ENCODE results near the gene RPS6KB2.
"Not testable (repeated sequence)": the region's sequence is repeated elsewhere in the genome, so short reads cannot be mapped to it uniquely, and the experiment has no call there.

The RPS6KB2 gene

DNA sequence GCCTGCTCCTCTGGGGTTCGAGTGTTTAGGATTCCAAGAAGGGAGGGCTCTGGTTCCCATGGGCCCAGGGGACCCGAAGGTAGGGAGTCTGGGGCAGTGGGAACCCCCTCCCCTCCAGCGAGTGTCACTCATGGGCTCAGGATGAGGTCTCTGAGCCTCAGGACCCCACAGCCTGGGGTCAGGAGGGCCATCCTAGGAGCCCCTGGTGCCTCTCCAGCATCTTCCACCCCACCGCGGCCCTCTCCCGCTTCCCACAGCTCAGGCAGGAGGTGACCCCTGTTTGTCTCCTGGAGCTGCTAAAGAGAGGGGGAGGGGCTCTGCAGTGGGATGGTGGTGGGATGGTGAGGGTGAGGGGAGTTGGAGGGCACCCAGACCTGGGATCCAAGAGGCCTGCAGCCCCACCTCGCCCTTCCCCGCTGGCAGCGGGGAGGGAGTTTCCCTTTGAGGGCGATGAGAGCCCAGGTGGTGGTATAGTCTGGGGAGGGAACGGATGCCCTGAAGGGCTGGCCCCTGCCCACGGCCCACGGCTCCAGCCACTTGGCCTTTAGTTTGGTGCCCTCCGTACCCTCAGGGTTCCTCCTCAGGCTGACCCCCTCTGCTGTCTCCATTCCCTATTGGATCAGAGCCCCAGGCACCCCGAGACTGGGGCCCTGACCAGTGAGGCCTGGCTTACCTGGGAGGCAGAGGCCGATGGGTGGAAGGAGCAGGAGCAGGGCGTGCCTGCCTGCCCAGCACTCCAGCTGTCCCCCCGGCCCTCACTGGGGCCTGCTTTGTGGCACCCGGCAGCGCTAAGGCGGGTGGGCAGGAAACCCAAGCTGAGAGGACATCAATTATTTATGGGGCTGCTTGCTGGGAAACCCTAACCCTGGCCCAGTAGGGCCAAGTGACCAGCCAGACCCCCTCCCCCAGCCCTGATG lies 25.8 kb downstream of the RPS6KB2 start:
- no peak overlapping the region for H3K4me3 ChIP-seq (ENCODE audit: low read length)
- no peak overlapping the region for H3K27ac ChIP-seq (ENCODE audit: low read depth, low read length)
- H3K4me1 ChIP-seq (ENCODE audit: insufficient read depth, low read length), result no peaks in the 10 kb centered on the region
- no peaks in the 10 kb centered on the region for H3K27me3 ChIP-seq (ENCODE audit: insufficient read depth, low read length)
- 91% methylated on average over 21 of the region's 21 CpGs for WGBS
- H3K36me3 ChIP-seq (ENCODE audit: insufficient read depth, low read length), result no peaks in the 10 kb centered on the region
- H3K9me3 ChIP-seq (ENCODE audit: insufficient read depth, low read depth, low read length), result no peaks in the 10 kb centered on the region
- H3K9ac ChIP-seq (ENCODE audit: low read depth, low read length), result no peak overlapping the region

- no peak within 1 kb of the TSS for H3K27ac ChIP-seq (ENCODE audit: low read depth, low read length)
- H3K9me3 ChIP-seq (ENCODE audit: insufficient read depth, low read depth, low read length), result no peaks in the 10 kb centered on the region
- no peak within 1 kb of the TSS for H3K9ac ChIP-seq (ENCODE audit: low read depth, low read length)
- H3K4me3 ChIP-seq (ENCODE audit: low read length), result no peak within 1 kb of the TSS
- no peaks in the 10 kb centered on the region for H3K4me1 ChIP-seq (ENCODE audit: insufficient read depth, low read length)
- H3K27me3 ChIP-seq (ENCODE audit: insufficient read depth, low read length), result no peaks in the 10 kb centered on the region
- H3K36me3 ChIP-seq (ENCODE audit: insufficient read depth, low read length), result no peaks in the 10 kb centered on the region
- WGBS, result 83% methylated on average over 3 of the region's 3 CpGs
Measured at GRCh38 chr11:67455054-67455453, 26.8 kb downstream of the RPS6KB2 start, which contains the start of gene CABP4. TSS of gene CABP4 (plus strand) at chr11:67455354. CDS start at chr11:67455424, 70 bp downstream.

- 90% methylated on average over 25 of the region's 25 CpGs for WGBS
- Histone ChIP-seq H3K9me3 (ENCODE audit: insufficient read depth, low read depth, low read length) (no peaks in the 10 kb centered on the region), H3K27me3 (ENCODE audit: insufficient read depth, low read length) (no peaks in the 10 kb centered on the region), H3K27ac (ENCODE audit: low read depth, low read length) (no peak overlapping the region), H3K4me1 (ENCODE audit: insufficient read depth, low read length) (no peaks in the 10 kb centered on the region), H3K9ac (ENCODE audit: low read depth, low read length) (no peak overlapping the region), H3K36me3 (ENCODE audit: insufficient read depth, low read length) (no peaks in the 10 kb centered on the region), H3K4me3 (ENCODE audit: low read length) (no peak overlapping the region)
Measured at GRCh38 chr11:67456068-67456705, 27.9 kb downstream of the RPS6KB2 start.

- Histone ChIP-seq H3K4me3 (ENCODE audit: low read length) (no peak overlapping the region), H3K9ac (ENCODE audit: low read depth, low read length) (no peak overlapping the region), H3K27me3 (ENCODE audit: insufficient read depth, low read length) (no peaks in the 10 kb centered on the region), H3K36me3 (ENCODE audit: insufficient read depth, low read length) (no peaks in the 10 kb centered on the region), H3K4me1 (ENCODE audit: insufficient read depth, low read length) (no peaks in the 10 kb centered on the region), H3K9me3 (ENCODE audit: insufficient read depth, low read depth, low read length) (no peaks in the 10 kb centered on the region), H3K27ac (ENCODE audit: low read depth, low read length) (no peak overlapping the region)
- WGBS, result 94% methylated on average over 12 of the region's 12 CpGs
Measured at GRCh38 chr11:67457453-67457852, 29.2 kb downstream of the RPS6KB2 start.

- Histone ChIP-seq H3K4me3 (ENCODE audit: low read length) (no peak overlapping the region), H3K9ac (ENCODE audit: low read depth, low read length) (no peak overlapping the region), H3K36me3 (ENCODE audit: insufficient read depth, low read length) (no peaks in the 10 kb centered on the region), H3K27ac (ENCODE audit: low read depth, low read length) (no peak overlapping the region), H3K4me1 (ENCODE audit: insufficient read depth, low read length) (no peaks in the 10 kb centered on the region), H3K27me3 (ENCODE audit: insufficient read depth, low read length) (no peaks in the 10 kb centered on the region), H3K9me3 (ENCODE audit: insufficient read depth, low read depth, low read length) (no peaks in the 10 kb centered on the region)
- 93% methylated on average over 19 of the region's 19 CpGs for WGBS
Measured at GRCh38 chr11:67458266-67458665, 30.0 kb downstream of the RPS6KB2 start.

DNA sequence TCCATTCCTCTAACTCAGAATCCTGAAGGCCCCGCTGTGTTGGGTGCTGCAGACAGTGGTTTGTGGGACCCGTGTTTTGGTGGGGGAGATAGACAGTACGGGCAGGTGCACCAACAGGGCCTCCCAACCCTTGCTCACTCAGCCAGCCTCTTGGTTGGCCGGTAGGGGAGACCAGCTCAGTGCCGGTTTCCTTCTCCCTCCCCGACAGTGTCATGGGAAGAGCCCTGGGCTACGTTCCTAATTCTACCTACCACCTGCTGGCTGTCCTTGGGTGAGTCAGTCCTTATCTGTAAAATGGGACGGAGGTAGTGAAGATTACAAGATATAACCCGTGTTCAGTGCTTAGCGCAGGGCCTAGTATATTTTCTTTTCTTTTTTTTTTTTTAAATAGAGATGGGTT lies 34.9 kb downstream of the RPS6KB2 start:
- 93% methylated on average over 8 of the region's 10 CpGs for WGBS
- no peaks in the 10 kb centered on the region for H3K36me3 ChIP-seq (ENCODE audit: insufficient read depth, low read length)
- H3K9me3 ChIP-seq (ENCODE audit: insufficient read depth, low read depth, low read length), result no peaks in the 10 kb centered on the region
- H3K4me1 ChIP-seq (ENCODE audit: insufficient read depth, low read length), result peaks cover 5% of the 10 kb centered on the region
- H3K9ac ChIP-seq (ENCODE audit: low read depth, low read length), result no peak overlapping the region
- H3K4me3 ChIP-seq (ENCODE audit: low read length), result no peak overlapping the region
- no peaks in the 10 kb centered on the region for H3K27me3 ChIP-seq (ENCODE audit: insufficient read depth, low read length)
- H3K27ac ChIP-seq (ENCODE audit: low read depth, low read length), result no peak overlapping the region

DNA sequence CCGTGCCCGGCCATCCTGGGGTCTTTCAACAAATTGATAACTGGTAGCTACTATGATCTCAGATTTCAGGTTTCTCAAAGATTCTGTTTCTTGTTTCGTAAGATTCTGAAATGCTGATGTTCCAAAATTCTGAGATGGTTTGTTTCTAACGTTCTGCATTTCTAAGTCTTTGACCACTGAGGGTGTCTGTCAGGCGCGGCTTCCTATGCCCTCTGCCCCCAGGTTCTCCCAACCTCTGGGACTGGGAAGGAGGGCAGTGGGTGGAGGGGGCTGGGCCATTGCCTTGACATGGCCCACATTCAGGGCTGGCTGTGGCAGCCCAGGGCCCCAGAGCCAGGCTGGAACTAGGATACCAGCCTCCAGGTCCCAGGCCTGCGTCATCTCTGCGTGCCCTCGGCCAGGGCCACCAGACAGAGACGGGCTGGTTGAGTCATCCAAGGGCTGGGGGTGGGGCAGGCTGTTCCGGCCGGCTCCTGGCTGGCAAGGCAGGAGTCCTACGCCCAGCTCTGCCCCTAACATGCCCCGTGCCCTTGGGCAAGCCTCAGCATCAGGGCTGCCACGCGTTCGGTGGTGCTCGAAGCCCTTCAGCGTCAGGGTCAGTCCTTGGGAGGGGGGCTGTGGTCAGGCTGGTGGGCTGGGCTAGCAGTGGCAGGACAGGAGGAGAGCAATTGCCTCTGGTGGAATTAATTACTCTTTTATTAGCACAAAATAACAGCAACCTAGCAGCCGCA lies 35.6 kb downstream of the RPS6KB2 start:
- Histone ChIP-seq H3K9me3 (ENCODE audit: insufficient read depth, low read depth, low read length) (no peaks in the 10 kb centered on the region), H3K36me3 (ENCODE audit: insufficient read depth, low read length) (no peaks in the 10 kb centered on the region), H3K9ac (ENCODE audit: low read depth, low read length) (peak overlapping the region; percentile 39), H3K4me1 (ENCODE audit: insufficient read depth, low read length) (peaks cover 5% of the 10 kb centered on the region), H3K27ac (ENCODE audit: low read depth, low read length) (no peak overlapping the region), H3K4me3 (ENCODE audit: low read length) (peak overlapping the region; percentile 90), H3K27me3 (ENCODE audit: insufficient read depth, low read length) (no peaks in the 10 kb centered on the region)
- 83% methylated on average over 20 of the region's 20 CpGs for WGBS

DNA sequence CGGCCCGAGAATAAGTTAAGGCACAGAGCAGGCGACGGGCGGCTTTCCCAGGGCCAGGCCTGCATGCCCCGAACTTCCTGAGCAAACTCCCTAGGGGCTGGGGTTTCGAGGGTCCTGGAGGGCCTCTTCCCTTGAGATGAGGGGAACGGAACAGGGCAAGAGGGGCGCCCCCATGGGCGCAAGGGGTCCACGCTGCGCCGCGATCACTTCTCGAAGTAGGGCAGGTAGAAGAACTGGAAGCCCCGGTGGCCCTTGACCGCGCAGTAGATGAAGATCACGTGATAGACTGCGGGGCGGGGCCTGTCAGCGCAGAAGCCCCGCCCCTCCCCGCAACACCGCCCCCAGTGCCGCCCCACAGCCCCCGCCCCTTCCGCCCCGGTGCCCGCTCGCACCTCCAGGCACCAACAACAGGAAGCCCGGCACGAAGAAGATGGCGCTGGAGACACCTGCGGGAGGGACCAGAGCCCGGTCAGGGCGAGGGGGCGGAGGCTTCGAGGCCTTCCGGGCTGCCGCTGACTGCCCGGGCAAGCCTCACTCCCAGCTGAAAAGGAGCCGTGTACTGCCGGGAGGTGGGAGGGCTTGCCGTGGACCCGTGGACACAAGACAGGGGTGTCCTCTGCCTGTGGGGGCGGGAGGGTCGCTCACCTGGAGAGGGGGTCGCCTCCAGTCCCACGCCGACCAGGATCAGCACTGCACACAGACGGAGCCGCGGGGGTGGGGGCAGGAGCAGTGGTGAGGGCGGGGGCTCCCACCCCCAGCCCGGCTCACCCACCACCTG lies 36.3 kb downstream of the RPS6KB2 start:
- Histone ChIP-seq H3K4me1 (ENCODE audit: insufficient read depth, low read length) (peaks cover 5% of the 10 kb centered on the region), H3K9me3 (ENCODE audit: insufficient read depth, low read depth, low read length) (no peaks in the 10 kb centered on the region), H3K4me3 (ENCODE audit: low read length) (peak overlapping the region; percentile 90), H3K27ac (ENCODE audit: low read depth, low read length) (peak overlapping the region; percentile 92), H3K36me3 (ENCODE audit: insufficient read depth, low read length) (no peaks in the 10 kb centered on the region), H3K27me3 (ENCODE audit: insufficient read depth, low read length) (no peaks in the 10 kb centered on the region), H3K9ac (ENCODE audit: low read depth, low read length) (peak overlapping the region; percentile 91)
- 12% methylated on average over 54 of the region's 56 CpGs for whole genome bisulfite sequencing

DNA sequence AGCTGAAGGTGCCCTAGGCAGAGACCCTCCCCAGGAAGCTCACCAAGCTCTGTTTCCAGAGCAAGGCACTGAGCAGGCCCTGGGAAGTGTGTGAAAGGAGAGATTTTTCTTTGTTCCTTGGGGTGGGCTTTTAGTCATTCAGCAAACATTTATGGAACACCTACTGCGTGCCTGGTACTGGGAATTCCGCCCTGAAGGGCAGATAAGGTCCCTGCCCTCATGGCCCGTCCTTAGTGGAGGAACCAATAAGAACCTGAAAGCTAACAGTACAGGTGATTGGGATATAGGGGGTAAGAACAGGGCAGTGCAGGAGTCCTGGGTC lies 36.9 kb downstream of the RPS6KB2 start:
- no peaks in the 10 kb centered on the region for H3K36me3 ChIP-seq (ENCODE audit: insufficient read depth, low read length)
- WGBS, result 46% methylated on average over 3 of the region's 3 CpGs
- H3K27me3 ChIP-seq (ENCODE audit: insufficient read depth, low read length), result no peaks in the 10 kb centered on the region
- no peaks in the 10 kb centered on the region for H3K9me3 ChIP-seq (ENCODE audit: insufficient read depth, low read depth, low read length)
- H3K4me1 ChIP-seq (ENCODE audit: insufficient read depth, low read length), result peaks cover 5% of the 10 kb centered on the region
- peak overlapping the region; percentile 91 for H3K9ac ChIP-seq (ENCODE audit: low read depth, low read length)
- peak overlapping the region; percentile 92 for H3K27ac ChIP-seq (ENCODE audit: low read depth, low read length)
- H3K4me3 ChIP-seq (ENCODE audit: low read length), result peak overlapping the region; percentile 90

- H3K9ac ChIP-seq (ENCODE audit: low read depth, low read length); H3K36me3 ChIP-seq (ENCODE audit: insufficient read depth, low read length); H3K27me3 ChIP-seq (ENCODE audit: insufficient read depth, low read length); H3K4me1 ChIP-seq (ENCODE audit: insufficient read depth, low read length); H3K9me3 ChIP-seq (ENCODE audit: insufficient read depth, low read depth, low read length): not testable (repeated sequence)
- Histone ChIP-seq H3K4me3 (ENCODE audit: low read length) (peak overlapping the region; percentile 90), H3K27ac (ENCODE audit: low read depth, low read length) (peak overlapping the region; percentile 92; the same call in 1 of the 2 replicates)
- WGBS, result 89% methylated on average over 2 of the region's 2 CpGs
Measured at GRCh38 chr11:67465530-67465929, 37.2 kb downstream of the RPS6KB2 start.
